ENCODE measurements around the gene DESI1. TPM values are rescaled to one million over a fixed set of nuclear protein-coding genes. Genes with fewer than 3 reads are reported as not detected.
A peak's percentile ranks its signal among the peaks of the same experiment; 100 is the strongest.

DESI1 gene
- total and polyA plus RNA-seq, 2 of the 13 experiments (the other 11 are each of a cell fraction or from before 2014, with no cell fraction given), result 21.6 to 29.2 TPM

DNA sequence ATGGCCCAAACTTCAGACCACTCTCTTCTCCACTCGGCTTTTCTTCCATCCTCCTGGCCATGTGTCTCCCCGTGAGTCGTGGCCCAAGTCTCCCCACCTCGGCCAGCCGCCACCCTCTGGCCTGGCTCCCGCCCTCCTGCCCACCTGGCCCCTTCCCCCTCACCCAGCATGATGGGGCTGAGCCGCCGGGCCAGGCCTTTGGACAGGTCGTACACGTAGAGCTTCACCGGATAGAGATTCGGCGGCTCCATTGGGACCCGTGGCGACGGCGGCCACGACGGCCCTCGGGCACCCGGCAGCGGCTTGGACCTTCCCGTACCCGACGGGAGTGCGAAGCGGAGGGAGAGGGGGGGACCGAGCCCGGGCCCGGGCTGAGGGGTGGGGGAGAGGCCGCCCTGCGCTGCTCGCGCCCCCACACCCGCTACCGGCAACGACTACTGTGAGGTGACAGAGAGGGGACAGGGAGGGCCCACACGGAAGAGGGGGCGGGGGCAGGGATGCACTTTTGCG, at the start of gene DESI1 (continued):
- TF ChIP-seq GRHL1 (CRISPR knock-in tag; conservative IDR thresholded peaks at IDR 0.05) (no peak), ZNF446 (CRISPR knock-in tag; IDR thresholded peaks at IDR 0.05) (no peak; the same call in 1 of the 2 replicates), POLR2A (IDR thresholded peaks at IDR 0.05; ENCODE audit: insufficient read depth in 1 of 2, low read depth in 2 of 2, low read length in 2 of 2) (peak; percentile 67 to 82; a peak in 3 of 4 replicates), FOXP4 (CRISPR knock-in tag; IDR thresholded peaks at IDR 0.05) (no peak), KMT2A (CRISPR knock-in tag; IDR thresholded peaks at IDR 0.05) (peak; percentile 56; the same call in 1 of the 2 replicates), SNAPC2 (CRISPR knock-in tag; IDR thresholded peaks at IDR 0.05) (no peak), NR2F1 (CRISPR knock-in tag; IDR thresholded peaks at IDR 0.05) (0 out of 4 replicates have a peak, but pooled peaks of 1 of the 2 experiments have one; percentile 11), ZNF44 (CRISPR knock-in tag; IDR thresholded peaks at IDR 0.05) (no peak), NFYC (CRISPR knock-in tag; IDR thresholded peaks at IDR 0.05) (no peak), ZNF263 (CRISPR knock-in tag; IDR thresholded peaks at IDR 0.05) (no peak), HOXA3 (CRISPR knock-in tag; IDR thresholded peaks at IDR 0.05) (no peak), ZNF792 (CRISPR knock-in tag; IDR thresholded peaks at IDR 0.05) (no peak), ZKSCAN8 (CRISPR knock-in tag; IDR thresholded peaks at IDR 0.05; ENCODE audit: borderline replicate concordance) (no peak; the same call in 1 of the 2 replicates), ZSCAN22 (CRISPR knock-in tag; IDR thresholded peaks at IDR 0.05) (peak; percentile 50; the same call in 1 of the 2 replicates), ZSCAN25 (CRISPR knock-in tag; IDR thresholded peaks at IDR 0.05) (no peak)
- TF ChIP-seq, protein P1, sequence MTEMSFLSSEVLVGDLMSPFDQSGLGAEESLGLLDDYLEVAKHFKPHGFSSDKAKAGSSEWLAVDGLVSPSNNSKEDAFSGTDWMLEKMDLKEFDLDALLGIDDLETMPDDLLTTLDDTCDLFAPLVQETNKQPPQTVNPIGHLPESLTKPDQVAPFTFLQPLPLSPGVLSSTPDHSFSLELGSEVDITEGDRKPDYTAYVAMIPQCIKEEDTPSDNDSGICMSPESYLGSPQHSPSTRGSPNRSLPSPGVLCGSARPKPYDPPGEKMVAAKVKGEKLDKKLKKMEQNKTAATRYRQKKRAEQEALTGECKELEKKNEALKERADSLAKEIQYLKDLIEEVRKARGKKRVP (CRISPR knock-in tag; IDR thresholded peaks at IDR 0.05), result peak in 1 of 2 experiments; percentile 59; a peak in 1 of 4 replicates
- TF ChIP-seq, protein P2, sequence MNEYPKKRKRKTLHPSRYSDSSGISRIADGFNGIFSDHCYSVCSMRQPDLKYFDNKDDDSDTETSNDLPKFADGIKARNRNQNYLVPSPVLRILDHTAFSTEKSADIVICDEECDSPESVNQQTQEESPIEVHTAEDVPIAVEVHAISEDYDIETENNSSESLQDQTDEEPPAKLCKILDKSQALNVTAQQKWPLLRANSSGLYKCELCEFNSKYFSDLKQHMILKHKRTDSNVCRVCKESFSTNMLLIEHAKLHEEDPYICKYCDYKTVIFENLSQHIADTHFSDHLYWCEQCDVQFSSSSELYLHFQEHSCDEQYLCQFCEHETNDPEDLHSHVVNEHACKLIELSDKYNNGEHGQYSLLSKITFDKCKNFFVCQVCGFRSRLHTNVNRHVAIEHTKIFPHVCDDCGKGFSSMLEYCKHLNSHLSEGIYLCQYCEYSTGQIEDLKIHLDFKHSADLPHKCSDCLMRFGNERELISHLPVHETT (CRISPR knock-in tag; conservative IDR thresholded peaks at IDR 0.05), result peak; percentile 74; the same call in 1 of the 2 replicates
- TF ChIP-seq, protein P3, sequence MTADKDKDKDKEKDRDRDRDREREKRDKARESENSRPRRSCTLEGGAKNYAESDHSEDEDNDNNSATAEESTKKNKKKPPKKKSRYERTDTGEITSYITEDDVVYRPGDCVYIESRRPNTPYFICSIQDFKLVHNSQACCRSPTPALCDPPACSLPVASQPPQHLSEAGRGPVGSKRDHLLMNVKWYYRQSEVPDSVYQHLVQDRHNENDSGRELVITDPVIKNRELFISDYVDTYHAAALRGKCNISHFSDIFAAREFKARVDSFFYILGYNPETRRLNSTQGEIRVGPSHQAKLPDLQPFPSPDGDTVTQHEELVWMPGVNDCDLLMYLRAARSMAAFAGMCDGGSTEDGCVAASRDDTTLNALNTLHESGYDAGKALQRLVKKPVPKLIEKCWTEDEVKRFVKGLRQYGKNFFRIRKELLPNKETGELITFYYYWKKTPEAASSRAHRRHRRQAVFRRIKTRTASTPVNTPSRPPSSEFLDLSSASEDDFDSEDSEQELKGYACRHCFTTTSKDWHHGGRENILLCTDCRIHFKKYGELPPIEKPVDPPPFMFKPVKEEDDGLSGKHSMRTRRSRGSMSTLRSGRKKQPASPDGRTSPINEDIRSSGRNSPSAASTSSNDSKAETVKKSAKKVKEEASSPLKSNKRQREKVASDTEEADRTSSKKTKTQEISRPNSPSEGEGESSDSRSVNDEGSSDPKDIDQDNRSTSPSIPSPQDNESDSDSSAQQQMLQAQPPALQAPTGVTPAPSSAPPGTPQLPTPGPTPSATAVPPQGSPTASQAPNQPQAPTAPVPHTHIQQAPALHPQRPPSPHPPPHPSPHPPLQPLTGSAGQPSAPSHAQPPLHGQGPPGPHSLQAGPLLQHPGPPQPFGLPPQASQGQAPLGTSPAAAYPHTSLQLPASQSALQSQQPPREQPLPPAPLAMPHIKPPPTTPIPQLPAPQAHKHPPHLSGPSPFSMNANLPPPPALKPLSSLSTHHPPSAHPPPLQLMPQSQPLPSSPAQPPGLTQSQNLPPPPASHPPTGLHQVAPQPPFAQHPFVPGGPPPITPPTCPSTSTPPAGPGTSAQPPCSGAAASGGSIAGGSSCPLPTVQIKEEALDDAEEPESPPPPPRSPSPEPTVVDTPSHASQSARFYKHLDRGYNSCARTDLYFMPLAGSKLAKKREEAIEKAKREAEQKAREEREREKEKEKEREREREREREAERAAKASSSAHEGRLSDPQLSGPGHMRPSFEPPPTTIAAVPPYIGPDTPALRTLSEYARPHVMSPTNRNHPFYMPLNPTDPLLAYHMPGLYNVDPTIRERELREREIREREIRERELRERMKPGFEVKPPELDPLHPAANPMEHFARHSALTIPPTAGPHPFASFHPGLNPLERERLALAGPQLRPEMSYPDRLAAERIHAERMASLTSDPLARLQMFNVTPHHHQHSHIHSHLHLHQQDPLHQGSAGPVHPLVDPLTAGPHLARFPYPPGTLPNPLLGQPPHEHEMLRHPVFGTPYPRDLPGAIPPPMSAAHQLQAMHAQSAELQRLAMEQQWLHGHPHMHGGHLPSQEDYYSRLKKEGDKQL (CRISPR knock-in tag; IDR thresholded peaks at IDR 0.05; ENCODE audit: low read depth), result 0 out of 2 replicates have a peak, but pooled peaks have one; percentile 12

All from HepG2 (cell line).